Retina (tissue), 1 donor: Measurements from ENCODE around the gene ALDH5A1.

Experiments
- DNase-seq: peaks from one replicate; pipeline ENCODE4 v3.0.0-alpha.2; 2016

The ALDH5A1 gene

DNA sequence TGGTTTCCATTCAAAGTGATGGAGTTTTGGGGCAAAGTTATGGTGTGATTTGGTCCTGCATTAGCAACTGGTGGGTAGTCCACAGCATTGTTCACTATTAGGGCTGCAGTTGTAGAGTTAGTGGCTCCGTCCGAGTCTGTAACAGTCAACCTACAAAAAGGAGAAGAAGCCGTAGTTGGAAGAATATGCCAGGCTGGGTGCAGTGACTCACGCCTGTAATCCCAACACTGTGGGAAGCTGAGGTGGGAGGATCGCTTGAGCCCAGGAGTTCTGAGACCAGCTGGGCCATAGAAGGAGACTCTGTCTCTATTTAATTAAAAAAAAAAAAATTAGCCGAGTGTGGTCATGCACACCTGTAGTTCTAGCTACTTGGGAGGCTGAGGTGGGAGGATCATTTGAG lies 81.7 kb downstream of the ALDH5A1 start:
- no peak for DNase-seq

DNA sequence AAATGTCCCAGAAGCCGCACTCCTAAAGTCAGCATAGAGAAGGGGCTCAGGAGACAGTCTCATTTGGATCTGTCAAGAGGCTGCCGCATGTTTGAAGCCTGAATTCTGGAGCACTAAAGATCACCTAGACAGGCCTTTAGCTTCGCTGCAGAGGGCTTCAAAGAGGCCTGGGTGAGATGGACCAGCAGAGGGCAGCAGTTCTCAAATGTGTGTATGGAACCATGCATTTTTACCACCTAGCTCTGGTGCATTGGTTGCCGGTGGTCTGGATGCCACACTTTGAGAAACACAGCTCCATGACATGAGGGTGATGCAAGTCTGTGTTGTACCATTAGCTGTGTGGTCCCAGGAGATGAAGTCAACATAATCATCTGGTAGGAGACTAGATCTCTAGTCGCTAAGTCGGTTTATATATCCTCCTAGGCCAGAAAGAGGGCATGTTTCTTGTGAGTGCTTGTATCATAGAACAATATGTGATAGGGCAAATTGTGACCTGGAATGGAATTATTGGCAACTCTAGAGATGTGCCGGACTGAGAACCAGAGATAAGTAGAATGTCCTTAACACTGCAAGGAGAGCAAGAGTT lies 86.4 kb downstream of the ALDH5A1 start:
- peak; percentile 71 for DNase-seq

DNA sequence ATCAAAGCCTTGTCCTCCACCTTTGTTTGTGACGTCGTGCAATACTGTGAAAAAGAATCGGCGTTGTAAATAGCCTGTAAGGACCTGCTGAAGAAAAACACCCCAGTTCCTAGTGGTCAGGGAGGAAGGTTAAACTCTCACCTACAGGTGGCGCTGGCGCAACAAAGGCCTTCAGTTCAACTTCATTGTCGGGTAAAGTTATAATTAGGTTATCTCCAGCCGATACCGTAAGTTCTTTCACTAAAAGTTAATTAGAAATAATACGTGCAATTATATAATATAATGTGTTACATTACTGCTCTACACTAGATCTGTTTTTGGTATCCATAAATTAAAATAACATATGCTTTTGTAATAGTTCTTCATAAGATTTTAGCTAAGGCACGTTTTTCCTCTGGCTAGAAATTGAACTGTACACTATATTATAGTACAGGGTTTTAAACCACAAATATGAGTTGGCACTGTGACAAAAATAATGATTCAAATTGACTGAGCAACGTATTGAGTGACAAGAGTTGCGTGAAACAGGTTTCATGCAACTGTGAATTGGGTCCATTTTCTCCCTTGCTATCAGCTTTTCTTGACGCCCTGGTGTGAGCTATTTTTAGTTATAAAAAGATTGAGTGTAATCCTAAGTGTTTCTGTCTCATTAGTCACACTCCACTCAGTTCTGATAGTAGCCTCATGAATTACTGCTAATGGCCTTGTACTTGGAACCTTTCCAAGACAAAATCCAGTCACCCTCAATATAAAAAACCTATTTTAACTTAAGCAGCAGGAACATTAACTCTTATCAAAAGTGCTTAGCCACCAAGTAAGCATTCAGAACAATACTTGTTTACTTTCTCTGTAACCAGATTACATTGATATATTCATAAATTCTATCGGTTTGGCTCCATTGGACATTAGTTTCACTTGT lies 89.0 kb downstream of the ALDH5A1 start:
- DNase-seq: peak; percentile 72

DNA sequence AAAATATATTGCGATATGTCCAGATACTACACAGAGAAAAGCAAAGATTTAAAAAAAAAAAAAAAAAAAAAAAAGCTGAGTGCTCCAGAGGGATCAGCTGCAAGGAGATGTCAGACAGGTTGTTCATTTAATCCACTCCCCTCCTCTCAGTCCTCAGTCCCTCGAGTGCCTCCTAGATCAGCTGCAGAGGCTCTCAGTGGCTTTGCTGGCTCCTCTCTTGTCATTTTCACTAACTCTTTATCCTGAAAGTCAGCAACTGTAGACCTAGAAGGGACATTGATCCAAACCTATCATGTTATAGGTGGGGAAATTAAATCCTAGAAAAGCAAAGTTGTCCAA lies 89.6 kb downstream of the ALDH5A1 start:
- peak; percentile 41 for DNase-seq
